Nephron (organoid): ENCODE data around the gene MRPL36.

Experiments used
- H3K27ac Mint-ChIP-seq, 3 experiments: 2 replicates each; pipeline ENCODE4 v1.8.0; 2020; ENCODE audit warnings: mixed read lengths in 3 of 3, mild to moderate bottlenecking in 2 of 3, moderate library complexity in 1 of 3
- H3K27me3 Mint-ChIP-seq: 2 replicates; pipeline ENCODE4 v1.8.0; 2021; ENCODE audit warnings: low read depth, mild to moderate bottlenecking, moderate library complexity, mixed read lengths
- H3K36me3 Mint-ChIP-seq: 2 replicates; pipeline ENCODE4 v1.8.0; 2020; ENCODE audit warnings: low read depth, mixed read lengths
- H3K4me1 Mint-ChIP-seq: 2 replicates; pipeline ENCODE4 v1.8.0; 2020; ENCODE audit warnings: mixed read lengths
- H3K4me3 Mint-ChIP-seq, 3 experiments: 2 replicates each; pipeline ENCODE4 v1.8.0; 2020; ENCODE audit warnings: mild to moderate bottlenecking in 3 of 3, mixed read lengths in 3 of 3, moderate library complexity in 2 of 3
- H3K9me3 Mint-ChIP-seq: 2 replicates; pipeline ENCODE4 v1.8.0; 2020; ENCODE audit warnings: mixed read lengths
- CTCF ChIP-seq, 3 experiments: fragments of 200-600 bp; sonication (generic); IDR thresholded peaks; one replicate each; pipeline ENCODE4 v1.5.0; 2021; ENCODE audit warnings: antibody characterized with exemption in 3 of 3; ENCODE audit not compliant: unreplicated experiment in 3 of 3

MRPL36 gene

GRCh38 chr5:1823381-1824034, 23.9 kb upstream of the MRPL36 start:
- no peaks in the 10 kb centered on the region for H3K27me3 Mint-ChIP-seq
- H3K9me3 Mint-ChIP-seq = peaks cover 4% of the 10 kb centered on the region
- H3K27ac Mint-ChIP-seq = no peak overlapping the region
- no peak for TF ChIP-seq CTCF (IDR thresholded peaks at IDR 0.05; ENCODE audit: unreplicated experiment in 3 of 3)
- no peaks in the 10 kb centered on the region for H3K4me1 Mint-ChIP-seq
- no peak overlapping the region for H3K4me3 Mint-ChIP-seq
- peaks cover 55% of the 10 kb centered on the region for H3K36me3 Mint-ChIP-seq

- H3K27me3 Mint-ChIP-seq = no peaks in the 10 kb centered on the region
- H3K9me3 Mint-ChIP-seq = peaks cover 10% of the 10 kb centered on the region
- TF ChIP-seq CTCF (IDR thresholded peaks at IDR 0.05; ENCODE audit: unreplicated experiment in 3 of 3) = no peak
- no peaks in the 10 kb centered on the region for H3K4me1 Mint-ChIP-seq
- no peak overlapping the region for H3K4me3 Mint-ChIP-seq
- H3K36me3 Mint-ChIP-seq = peaks cover 64% of the 10 kb centered on the region
- H3K27ac Mint-ChIP-seq = no peak overlapping the region
Measured at GRCh38 chr5:1821862-1822261, 22.2 kb upstream of the MRPL36 start.

- Mint-ChIP-seq H3K4me1 (no peaks in the 10 kb centered on the region), H3K27ac (no peak overlapping the region), H3K36me3 (peaks cover 69% of the 10 kb centered on the region), H3K4me3 (no peak overlapping the region), H3K27me3 (no peaks in the 10 kb centered on the region), H3K9me3 (peaks cover 14% of the 10 kb centered on the region)
- no peak for TF ChIP-seq CTCF (IDR thresholded peaks at IDR 0.05; ENCODE audit: unreplicated experiment in 3 of 3)
Measured at GRCh38 chr5:1820926-1821325, 21.3 kb upstream of the MRPL36 start.

- no peak overlapping the region for H3K27ac Mint-ChIP-seq
- H3K4me1 Mint-ChIP-seq = no peaks in the 10 kb centered on the region
- peaks cover 70% of the 10 kb centered on the region for H3K36me3 Mint-ChIP-seq
- no peaks in the 10 kb centered on the region for H3K27me3 Mint-ChIP-seq
- no peak for TF ChIP-seq CTCF (IDR thresholded peaks at IDR 0.05; ENCODE audit: unreplicated experiment in 3 of 3)
- peaks cover 14% of the 10 kb centered on the region for H3K9me3 Mint-ChIP-seq
- H3K4me3 Mint-ChIP-seq = no peak overlapping the region
Measured at GRCh38 chr5:1820381-1820780, 20.7 kb upstream of the MRPL36 start.

- no peaks in the 10 kb centered on the region for H3K27me3 Mint-ChIP-seq
- peaks cover 80% of the 10 kb centered on the region for H3K36me3 Mint-ChIP-seq
- no peaks in the 10 kb centered on the region for H3K4me1 Mint-ChIP-seq
- peaks cover 14% of the 10 kb centered on the region for H3K9me3 Mint-ChIP-seq
- TF ChIP-seq CTCF (IDR thresholded peaks at IDR 0.05; ENCODE audit: unreplicated experiment in 3 of 3) = no peak
- H3K27ac Mint-ChIP-seq = no peak overlapping the region
- H3K4me3 Mint-ChIP-seq = no peak overlapping the region
Measured at GRCh38 chr5:1819458-1819857, 19.8 kb upstream of the MRPL36 start.

GRCh38 chr5:1818784-1819183, 19.1 kb upstream of the MRPL36 start:
- Mint-ChIP-seq H3K4me1 (no peaks in the 10 kb centered on the region), H3K36me3 (peaks cover 86% of the 10 kb centered on the region), H3K27me3 (no peaks in the 10 kb centered on the region), H3K27ac (no peak overlapping the region), H3K9me3 (peaks cover 14% of the 10 kb centered on the region), H3K4me3 (no peak overlapping the region)
- TF ChIP-seq CTCF (IDR thresholded peaks at IDR 0.05; ENCODE audit: unreplicated experiment in 3 of 3) = no peak
